Measurements from ENCODE around the gene TMEM63A.
"Not testable (repeated sequence)": the region's sequence is repeated elsewhere in the genome, so short reads cannot be mapped to it uniquely, and the experiment has no call there.

TMEM63A gene

GRCh38 chr1:225881959-225882693 lies at the start of gene TMEM63A:
Gene TMEM63A, minus strand, starts transcription at chr1:225882380. Its CDS starts 4,800 bp downstream, at chr1:225877580.
- DNase-seq (ENCODE audit: low spot score), result peak; percentile 89

DNA sequence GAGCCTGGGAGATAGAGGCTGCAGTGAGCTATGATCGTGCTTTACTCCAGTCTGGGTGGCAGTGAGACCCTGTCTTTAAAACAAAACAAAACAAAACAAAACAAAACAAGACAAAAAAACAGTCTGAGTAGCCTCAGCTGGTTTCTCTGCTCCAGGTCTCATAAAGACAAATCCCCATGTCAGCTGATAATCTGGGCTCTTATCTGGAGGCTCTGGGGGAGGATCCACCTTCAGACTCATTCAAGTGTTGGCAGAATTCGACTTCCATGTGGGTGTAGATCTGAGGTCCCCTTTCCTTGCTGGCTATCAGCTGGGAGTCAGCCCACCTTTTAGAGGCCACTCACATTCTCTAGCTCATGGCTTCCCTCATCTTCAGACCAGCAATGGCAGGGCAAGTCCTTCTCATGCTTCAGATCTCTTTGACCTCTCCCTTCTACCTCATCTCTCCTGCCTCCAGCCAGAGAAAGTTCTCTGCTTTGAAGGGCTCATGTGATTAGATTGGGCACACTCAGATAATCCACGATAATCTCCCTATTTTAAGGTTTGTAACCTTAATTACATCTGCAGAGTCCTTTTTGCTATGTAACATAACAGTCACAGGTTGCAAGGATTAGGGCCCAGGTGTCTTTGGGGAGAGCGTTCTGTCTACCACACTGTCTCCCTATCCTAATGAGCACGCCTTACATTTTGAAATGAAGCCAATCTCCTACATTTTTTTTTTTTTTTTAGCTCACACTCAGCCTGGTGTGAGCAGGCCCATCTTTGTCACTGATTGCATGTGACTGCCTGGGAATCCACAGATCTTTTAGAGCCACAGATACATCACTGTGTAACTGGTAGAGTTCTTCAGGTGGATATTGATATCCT lies 49.3 kb upstream of the TMEM63A start:
- no peak for DNase-seq (ENCODE audit: low spot score)

DNA sequence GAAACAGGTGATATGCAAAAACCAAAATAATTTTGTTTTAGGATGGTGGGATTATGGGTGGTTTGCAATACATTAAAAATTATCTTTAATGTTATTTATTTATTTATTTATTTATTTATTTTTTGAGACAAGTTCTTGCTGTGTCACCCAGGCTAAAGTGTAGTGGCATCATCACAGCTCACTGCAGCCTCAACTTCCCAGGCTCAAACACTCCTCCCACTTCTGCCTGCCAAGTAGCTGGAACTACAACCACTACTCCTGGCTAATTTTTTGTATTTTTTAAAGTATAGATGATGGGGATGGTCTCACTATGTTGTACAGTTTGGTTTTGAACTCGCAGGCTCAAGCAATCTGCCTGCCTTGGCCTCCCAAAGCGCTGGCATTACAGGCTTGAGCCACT lies 48.4 kb upstream of the TMEM63A start:
- DNase-seq (ENCODE audit: low spot score), result no peak

DNA sequence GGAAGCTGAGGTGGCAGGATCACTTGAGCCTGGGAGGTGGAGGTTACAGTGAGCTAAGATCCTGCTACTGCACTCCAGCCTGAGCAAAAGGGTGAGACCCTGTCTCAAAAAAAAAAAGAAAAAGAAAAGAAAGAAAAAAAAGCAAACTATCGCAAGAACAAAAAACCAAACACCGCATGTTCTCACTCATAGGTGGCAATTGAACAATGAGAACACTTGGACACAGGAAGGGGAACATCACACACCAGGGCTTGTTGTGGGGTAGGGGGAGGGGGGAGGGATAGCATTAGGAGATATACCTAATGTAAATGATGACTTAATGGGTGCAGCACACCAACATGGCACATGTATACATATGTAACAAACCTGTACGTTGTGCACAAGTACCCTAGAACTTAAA lies 47.3 kb upstream of the TMEM63A start:
- not testable (repeated sequence) for DNase-seq (ENCODE audit: low spot score)

- no peak for DNase-seq (ENCODE audit: low spot score)
Observed at GRCh38 chr1:225928186-225929175, 46.3 kb upstream of the TMEM63A start.

GRCh38 chr1:225926551-225927113 lies 44.5 kb upstream of the TMEM63A start:
- DNase-seq (ENCODE audit: low spot score), result no peak

DNA sequence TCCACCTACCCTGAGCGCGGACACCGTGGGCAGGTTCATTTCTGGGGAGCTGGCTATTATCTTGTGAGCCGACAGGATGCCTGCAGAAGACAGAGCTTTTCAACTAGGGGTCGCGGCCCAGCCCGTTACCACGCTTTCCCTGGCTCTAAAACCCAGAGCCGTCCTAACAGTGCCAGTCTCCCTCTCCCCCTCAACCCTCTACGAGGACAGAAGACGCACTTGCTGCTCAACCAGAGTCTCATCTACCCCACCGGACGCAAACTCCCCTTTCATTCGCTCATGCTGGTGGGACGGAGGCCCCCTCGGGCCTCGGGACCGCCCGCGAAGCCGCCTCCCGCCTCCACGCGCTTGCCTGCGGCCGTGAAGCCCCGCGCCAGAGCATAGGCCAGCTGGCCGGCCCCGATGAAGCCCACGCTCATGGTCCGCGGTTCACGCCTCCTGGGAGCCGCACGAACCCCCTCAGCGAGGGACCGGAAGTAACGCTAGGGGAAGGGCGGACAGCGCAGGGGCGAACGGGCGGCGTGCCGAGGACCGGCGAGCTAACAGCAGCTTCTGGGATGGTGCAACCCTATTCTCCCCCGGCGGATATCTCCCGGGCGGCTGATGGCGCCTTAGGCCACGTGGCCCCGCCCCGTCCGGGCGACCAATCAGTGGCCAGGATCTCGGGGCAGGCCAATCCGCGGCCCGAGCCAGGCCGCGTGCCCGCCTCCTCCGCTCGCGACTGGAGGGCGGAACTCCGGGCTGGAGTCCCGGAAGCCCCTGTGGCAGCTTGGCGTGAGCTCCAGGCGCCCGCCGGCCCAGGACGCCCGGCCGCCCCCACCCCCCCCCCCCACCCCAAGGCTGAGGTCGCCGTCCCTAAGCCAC lies 41.7 kb upstream of the TMEM63A start, which contains the start of gene PYCR2:
PYCR2 (minus strand) TSS at position 559 of the 864 bp plus-strand sequence; CDS start at position 419, 140 bp downstream.
- peak; percentile 94 for DNase-seq (ENCODE audit: low spot score)

DNA sequence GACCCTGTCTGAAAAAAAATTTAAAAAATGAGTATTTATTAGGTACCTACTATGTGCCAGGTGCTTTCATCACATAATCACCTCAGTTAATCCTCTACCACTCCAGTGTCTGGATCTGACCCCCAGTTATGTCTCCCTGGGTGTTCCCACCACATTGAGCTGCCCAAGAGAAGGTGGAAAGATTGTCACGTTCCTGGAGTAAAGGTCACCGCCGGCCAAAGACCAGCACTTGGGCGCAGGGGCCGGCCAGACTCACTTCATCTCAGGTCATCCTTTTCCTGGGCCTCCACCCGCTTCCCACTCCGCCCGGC lies 41.2 kb upstream of the TMEM63A start:
- DNase-seq (ENCODE audit: low spot score), result no peak

- no peak for DNase-seq (ENCODE audit: low spot score)
Observed at GRCh38 chr1:225921734-225922709, 39.8 kb upstream of the TMEM63A start.

DNA sequence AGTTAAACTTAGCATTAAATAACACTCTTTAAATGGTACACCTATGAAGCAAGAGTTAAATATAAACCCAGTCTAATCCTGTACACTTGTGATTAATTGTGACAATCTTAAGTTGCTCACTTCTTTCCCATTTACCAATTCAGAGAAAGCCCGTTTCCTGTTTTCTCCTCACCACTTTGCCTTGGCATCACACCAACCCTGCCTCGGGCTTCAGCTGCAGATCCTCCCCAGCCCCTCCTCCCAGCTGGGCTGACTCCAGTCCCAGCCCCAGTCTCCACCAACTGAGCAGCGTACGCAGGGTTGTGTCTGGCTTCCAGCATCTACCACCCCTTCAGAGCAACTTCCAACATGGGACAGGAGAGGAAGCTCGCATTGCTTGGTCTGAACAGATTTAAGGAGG lies 37.7 kb upstream of the TMEM63A start:
- DNase-seq (ENCODE audit: low spot score), result peak; percentile 97

DNA sequence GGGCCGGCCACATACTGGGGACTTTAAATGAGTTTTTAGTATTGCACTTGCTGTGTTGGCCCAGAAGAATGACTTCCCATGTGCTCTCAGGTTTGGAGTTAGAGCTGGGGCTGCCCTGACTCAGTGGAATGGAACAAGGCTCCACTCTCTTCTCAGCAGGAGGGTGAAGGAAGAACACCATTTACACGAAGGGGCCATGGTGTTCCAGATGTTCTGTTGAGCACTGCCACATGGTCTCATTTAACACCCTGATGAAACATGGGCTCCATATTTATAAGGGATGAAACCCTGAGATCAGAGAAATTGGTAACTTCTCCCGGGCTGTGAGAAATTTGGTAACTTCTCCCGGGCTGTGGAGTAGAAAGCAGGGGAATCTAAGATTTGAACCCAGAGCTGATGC lies 36.1 kb upstream of the TMEM63A start:
- no peak for DNase-seq (ENCODE audit: low spot score)

- DNase-seq (ENCODE audit: low spot score), result no peak
Observed at GRCh38 chr1:225917536-225917935, 35.4 kb upstream of the TMEM63A start.

GRCh38 chr1:225917101-225917500 lies 34.9 kb upstream of the TMEM63A start:
- DNase-seq (ENCODE audit: low spot score), result no peak

- peak; percentile 69 for DNase-seq (ENCODE audit: low spot score)
Observed at GRCh38 chr1:225915538-225915991, 33.4 kb upstream of the TMEM63A start.

DNA sequence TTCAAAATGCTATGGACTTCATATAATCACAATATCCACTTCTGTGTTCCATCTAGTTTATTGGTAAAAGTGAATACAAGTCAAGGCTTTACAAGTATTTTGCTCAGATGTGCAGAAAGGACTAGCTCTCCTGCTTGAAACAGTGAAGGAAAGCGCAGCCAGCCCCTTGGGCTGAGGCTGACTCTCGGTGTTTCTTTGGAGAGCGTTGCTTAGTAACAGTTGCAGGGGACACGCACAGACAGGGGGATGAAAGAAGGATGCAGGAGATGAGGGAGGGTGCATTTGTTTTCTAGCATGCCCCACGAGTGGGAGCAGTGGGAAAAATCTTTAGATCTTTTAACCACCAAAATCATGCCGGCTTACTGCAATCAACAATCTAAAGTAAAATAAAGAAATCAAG lies 32.8 kb upstream of the TMEM63A start:
- peak; percentile 29 for DNase-seq (ENCODE audit: low spot score)

- DNase-seq (ENCODE audit: low spot score), result no peak
Observed at GRCh38 chr1:225914391-225914790, 32.2 kb upstream of the TMEM63A start.

GRCh38 chr1:225911191-225912130 lies 29.3 kb upstream of the TMEM63A start:
- DNase-seq (ENCODE audit: low spot score), result no peak

DNA sequence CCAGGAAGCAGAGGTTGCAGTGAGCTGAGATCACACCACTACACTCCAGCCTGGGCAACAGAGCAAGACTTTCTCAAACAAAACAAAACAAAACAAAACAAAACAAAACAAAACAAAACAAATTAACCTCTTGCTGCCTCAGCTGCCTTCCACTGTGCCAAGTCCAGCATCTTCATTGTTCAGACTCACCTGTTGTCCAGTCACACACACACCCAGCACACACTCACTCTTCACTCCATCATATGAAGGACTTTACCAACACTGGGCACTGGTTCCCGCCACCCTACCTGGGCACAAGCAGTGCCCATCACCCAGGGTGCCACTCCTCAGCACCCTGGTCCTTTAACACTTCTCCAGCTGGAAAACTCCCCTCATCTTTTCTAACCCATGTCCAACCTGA lies 27.3 kb upstream of the TMEM63A start:
- DNase-seq (ENCODE audit: low spot score), result no peak

Data from Ammon's horn (tissue), 1 donor.